Measurements from ENCODE around the gene HYCC1.

DNA sequence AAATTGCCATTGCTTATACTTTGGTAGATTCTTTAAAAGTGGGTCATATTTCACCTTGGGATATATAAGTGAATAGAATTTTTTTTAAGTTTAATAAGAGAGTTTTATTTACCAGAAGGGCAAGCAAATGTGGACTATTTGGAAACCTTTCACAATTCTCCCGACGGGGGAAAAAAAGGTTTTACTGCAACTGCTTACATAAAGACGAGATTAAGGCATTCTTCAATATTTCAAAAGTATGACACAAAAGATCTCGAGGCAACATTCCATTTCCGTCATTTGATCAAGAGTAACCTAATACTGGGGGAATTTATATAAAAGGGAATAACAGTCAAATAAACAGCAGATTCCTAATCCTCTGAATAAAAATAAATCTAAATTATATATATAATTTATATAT lies 28.5 kb downstream of the HYCC1 start:
- TF ChIP-seq CTCF (conservative IDR thresholded peaks at IDR 0.05): no peak
- no peak for TF ChIP-seq ZFX (IDR thresholded peaks at IDR 0.05)

All from C4-2B (cell line).